Measurements from ENCODE around the gene MICU2.

The MICU2 gene

DNA sequence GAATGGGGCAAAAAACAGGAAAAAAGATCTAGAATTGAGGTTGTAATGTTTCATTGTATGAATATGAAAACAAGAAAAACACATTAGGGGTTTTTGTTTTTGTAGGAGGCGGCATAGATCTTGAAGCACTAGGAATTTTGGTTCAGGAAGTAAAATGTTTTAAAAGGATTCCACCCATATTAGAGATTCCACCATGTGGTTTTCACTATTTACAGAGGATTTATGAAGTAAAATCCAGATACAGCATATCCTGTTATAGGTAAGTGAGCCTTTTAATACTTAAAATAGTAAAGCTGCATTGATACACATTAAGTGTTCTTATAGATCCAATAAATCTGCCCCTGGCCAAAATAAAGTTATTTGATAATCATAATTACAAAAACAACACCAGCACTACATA is 61.4 kb downstream of the MICU2 start:
- no peak for DNase-seq

DNA sequence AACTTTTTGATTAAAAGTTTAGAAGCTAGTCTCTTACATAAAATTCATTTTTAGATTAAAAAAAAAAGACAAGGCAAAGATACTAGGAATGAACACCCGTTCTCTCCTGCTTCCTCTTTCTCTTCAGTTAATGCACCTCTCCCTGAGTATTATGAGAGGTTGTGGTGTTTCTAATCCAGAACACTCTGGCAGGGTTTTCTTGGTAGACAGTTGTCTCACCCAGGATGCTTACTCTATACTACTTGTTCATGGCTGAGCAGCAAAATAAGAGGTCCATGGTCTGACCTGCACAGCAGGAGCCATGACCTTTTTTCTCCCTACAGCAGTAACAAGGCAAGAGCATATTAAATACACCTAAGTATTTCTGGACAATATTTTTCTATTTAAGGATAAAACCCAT is 62.0 kb downstream of the MICU2 start:
- peak; percentile 62 for DNase-seq

DNA sequence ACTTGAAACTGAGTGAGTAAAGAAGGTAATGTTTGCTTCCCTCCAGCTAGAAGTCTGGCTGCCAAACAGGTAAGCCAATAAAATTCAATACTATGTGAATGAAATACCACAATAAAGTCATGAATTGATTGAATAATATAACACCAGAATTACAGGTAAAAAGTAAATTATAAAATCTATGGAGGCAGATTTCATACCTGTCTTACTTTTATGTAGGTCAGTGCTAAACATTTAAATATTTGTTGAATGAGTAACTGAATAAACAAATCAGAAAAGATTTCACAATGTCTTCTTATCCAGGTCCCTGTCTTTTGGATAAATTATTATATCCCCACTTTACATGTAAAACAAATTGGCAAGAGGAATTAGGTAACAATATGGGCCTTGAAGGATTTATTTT is 62.7 kb downstream of the MICU2 start:
- no peak for DNase-seq

DNA sequence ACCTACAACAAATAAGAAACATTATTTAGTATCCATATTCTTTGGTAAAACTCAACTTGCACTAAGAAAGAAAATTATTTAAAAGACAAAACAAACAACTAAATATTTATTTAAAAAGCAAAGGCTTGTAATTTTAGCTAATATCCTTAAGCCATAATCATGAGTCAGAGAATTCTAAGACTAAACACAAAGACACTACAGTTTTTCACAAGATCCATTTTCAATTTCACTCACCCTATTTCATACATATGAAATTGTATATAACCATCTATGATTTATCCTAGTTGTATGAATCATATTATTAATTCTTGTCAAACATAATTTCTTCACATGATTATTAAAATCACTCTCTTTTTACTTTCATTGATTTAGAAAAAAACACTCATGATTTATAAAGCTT is 64.3 kb downstream of the MICU2 start:
- no peak for DNase-seq

DNA sequence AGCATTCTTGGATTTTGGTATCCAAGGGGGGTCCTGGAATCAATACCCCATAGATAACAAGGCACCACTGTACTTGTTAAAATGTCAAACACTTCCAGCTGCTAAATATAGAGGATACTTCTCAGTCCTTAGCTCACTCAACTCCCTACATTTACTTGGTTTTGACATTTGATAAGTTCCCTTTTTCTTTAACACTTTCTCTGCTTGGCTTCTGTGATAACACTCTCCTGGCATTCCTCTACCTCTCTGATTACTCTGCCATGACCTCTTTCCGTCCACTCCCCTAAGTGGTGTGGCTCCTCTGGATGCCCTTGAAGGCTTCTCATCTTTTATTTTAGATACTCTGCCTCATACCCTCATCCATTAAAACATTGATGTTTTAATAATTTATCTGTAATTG is 65.2 kb downstream of the MICU2 start:
- DNase-seq: peak; percentile 39

DNA sequence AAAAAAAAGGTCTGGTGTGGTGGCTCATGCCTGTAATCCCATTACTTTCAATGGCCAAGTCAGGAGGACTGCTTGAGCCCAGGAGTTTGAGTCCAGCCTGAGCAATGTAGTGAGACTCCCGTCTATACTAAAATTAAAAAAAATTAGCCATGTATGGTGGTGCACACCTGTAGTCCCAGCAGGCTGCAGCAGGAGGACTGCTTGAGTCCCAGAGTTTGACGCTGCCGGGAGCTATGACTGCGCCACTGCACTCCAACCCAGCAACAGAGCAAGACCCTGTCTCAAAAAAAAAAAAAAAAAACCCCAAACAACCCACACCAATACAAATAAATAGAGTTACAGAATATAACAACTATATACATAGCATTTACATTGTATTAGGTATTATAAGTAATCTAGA is 65.7 kb downstream of the MICU2 start:
- no peak for DNase-seq

DNA sequence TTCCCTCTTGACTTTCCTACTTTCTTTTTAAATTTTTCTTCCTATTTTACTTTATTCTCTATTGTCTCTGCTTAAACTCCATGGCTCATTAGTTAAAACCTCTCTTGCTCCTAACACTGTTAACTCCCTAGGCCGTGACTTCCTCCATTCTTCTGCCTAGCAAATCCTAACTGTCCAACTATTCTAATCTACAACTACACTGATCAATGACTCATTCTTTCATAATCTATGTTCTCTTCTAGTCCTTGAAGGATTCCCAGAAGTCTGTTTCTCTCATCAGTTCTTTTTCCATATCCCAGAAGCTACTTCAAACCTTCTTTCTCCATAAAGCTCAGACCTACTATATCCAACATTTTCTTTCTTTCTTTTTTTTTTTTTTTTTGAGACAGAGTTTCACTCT is 66.9 kb downstream of the MICU2 start:
- DNase-seq: peak; percentile 42

DNA sequence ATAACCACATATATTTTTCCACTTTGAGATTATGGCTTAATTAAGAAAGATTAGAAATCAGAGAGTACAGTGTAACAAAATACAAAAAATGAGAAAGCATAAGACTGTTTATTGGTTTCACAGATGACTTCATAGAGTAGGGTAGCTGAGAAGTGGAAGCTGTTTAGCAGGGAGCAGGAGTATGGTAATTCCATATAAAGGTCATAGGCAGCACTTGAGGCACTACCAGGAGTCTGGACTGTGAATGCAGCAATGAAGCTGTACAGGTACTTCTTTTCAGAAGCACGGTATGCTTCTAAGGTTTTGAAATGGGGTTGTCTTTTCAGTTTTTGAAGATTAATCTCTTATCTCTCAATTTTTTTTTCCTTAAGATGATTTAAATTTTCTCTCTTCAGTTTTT is 69.2 kb downstream of the MICU2 start:
- no peak for DNase-seq

DNA sequence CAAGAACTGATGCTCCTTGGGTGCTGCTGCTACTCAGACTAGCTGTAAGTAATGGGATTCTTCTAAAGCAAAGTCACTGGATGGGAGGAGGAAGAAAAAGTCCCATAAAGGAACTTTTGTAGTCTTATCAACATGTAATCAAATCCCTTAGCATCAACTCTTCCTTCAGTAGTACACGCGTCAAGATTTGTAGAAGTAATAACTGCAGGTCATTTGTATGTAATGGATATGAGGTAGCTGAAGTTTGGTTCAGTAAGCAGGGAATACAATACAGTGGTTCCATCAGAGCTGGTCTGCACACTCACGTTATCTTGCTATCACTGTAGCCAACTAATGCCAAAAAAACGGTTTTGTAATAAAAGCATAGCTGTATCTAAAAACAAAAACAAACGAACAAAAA is 72.5 kb downstream of the MICU2 start:
- no peak for DNase-seq

DNA sequence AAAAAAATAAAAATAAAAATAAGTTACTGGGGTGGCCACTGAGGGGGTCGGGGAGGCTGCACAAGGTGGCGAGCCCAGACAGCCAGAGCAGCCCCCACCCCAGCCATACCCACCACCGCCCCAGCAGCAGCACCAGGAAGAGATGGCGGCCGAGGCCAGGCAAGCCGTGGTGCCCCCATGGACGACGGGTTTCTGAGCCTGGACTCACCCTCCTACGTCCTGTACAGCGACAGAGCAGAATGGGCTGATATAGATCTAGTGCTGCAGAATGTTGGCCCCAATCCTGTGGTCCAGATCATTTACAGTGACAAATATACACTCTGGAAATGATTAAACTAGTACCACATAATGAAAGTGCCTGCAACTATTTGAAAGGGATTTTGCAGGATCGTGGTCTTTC is 73.3 kb downstream of the MICU2 start:
- no peak for DNase-seq

DNA sequence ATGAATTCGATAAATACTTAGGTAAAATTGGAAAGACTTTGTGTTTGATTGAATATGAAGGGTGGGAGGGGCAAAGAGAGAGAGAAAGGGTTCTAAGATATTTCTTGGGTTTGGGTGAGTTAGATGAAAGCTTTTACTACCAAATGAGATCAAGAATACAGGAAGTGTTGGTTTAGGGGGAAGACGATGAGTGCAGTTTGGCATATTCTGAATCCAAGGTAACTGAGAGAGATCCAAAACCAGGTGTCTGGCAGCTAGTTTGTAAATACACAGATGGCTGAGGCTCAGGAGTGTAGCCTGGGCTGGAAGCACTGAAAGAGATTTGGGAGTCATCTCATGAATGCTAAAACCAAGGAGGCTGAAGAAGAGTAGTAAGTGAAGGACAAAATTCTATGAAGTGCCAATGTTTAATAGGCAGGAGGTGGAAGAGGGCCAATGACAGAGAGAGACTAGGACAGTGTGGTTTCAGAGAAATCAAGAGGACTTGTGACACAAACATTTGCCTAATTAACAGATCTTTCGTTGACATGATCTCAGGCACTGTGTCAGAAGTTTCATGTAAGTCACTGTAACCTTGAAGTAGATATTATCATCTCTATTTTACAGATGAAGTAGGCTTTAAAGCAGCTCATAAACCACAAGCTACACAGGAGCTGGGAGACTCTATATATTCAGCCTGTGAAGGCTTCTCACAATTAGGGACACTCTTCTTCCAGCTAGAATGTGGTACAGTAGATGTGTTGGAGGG is 74.7 kb downstream of the MICU2 start:
- peak; percentile 28 for DNase-seq

DNA sequence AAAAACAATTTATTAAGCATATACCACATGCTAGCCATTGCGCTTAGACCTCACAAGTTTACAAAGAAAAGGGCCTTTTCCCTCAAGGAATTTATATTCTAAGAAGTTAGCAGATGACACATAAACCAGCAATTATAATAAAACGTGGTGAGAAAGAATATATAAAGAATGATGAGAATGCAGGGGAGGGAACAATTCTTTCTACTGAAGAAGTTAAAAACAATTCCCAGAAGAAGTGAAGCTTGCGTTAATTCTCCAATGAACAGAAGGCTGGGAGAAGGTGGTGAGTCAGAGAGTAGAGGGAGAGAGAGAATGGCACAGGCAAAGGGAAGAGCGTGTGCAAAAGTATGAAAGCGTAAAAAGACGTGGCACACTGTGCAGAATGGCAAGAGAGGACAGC is 75.4 kb downstream of the MICU2 start:
- no peak for DNase-seq

DNA sequence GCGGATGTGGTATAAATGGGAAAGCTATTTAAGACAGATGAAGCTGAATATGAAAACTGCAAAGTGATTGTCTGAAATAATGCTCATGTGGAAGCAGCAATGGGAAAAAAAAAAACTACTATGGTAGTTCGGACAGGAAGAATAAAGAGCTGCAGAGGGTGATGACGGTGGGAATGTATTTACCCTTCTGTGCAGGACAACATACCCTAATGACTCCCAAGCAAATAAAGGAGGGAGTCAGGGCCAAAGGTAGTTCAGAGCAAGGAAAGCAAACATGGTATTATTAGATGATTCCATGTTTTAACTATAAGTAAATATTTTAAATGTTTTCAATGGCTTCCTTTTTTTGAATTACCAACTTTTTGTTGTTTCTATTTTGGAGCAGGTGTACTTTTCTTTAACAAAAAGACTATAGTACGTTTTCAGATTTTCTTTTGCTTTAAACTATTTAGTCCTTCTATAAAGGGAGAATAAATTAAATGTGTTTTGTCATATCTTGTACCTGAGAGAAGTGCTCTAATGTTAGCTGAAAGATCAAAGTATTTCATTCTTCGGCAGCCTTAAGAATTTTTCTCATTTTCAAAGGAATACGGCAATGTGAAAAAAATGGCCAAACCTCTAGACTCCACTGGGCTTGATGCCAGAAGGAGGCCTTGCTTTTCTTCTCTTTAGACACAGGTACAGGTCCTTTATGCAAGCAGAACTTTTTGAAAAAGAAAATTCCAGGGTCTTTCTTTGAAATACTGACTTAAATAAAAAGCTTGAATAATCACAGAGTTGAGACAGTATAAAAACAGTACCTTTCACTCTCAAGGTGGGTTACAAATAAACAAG is 77.0 kb downstream of the MICU2 start:
- no peak for DNase-seq

DNA sequence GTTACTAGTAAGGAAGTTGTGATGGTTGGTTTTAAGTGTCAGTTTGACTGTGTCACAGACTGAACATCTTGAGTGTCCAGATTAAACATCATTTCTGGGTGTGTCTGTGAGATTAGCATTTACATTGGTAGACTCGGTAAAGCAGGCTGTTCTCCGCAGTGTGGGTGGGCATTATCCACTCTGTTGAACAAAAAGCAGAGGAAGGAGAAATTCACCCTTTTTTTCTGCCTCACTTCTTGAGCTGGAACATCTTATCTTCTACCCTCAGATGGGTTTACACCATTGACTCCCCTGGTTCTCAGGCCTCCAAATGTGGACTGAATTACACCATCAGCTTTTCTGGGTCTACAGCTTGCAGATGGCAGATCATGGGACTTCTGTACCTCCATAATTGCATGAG is 81.1 kb downstream of the MICU2 start:
- DNase-seq: peak; percentile 97

DNA sequence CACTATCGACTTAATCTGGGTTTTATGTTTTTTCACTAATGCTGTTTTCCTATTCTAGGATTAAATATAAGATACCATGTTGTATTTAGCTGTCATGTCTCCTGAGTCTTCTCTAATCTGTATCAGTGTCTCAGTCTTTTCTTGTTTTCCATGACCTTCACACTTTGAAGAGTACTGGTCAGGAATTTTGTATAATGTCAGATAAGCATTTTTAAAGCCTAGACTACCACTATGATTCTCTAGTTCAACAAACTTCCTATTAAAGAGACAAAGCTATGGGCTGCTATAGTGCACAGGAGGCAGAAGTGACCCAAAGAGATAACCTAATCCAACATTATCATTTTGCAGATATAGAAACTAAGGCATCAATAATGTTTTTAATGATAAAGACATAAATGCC is 81.8 kb downstream of the MICU2 start:
- no peak for DNase-seq

DNA sequence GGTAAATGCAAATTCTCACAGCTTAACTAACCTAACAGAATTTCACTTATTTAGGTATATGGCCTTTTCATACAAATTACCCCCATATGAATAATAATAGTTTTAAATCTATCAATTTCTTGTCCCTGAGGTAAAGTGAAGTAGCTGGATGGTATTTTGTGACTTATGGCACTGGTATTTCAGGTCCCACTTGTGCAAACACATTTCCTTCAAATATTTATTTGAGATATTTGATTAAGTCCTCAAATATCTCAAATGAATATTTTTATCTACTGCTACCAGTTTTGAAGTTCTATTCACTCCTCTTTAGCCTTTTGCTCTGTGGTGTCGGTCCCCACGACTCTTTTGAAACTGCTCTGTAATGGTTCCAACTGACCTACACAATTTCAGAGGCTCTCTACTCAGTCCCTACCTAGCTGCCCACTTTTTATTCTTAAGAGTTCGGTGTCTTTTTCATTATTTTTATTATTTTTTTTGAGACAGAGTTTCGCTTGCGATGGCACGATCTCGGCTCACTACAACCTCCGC is 85.3 kb downstream of the MICU2 start:
- no peak for DNase-seq

DNA sequence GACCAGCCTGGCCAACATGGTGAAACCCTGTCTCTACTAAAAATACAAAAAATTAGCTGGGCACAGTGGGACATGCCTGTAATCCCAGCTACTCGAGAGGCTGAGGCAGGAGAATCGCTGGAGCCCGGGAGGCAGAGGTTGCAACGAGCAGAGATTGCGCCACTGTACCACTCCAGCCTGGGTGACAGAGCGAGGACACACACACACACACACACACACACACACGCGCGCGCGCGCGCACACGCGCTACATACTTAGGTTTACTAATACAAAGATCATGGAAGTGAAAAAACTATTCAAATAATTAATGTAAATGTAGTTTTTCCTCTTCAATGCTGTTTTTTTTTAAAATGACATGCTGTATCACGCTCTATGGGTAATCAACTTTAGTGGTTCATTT is 86.4 kb downstream of the MICU2 start:
- no peak for DNase-seq

DNA sequence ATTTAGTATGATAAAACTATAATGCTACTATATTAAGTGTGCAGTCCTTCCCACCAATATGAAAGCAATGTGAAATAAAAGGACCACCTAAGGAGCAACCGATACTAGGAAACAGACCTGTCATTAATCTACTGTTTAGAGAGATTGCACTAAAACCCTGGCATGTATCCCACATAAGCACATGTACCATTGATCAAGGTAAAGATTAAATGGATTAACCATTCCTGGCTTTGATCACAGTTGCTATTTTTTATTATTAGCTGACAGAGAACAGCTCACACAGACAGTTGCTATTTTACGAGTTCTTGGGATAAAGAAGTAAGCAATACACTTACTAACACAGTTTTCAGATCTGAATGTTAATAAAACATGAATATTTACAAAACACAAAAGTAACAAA is 87.2 kb downstream of the MICU2 start:
- peak; percentile 39 for DNase-seq

DNA sequence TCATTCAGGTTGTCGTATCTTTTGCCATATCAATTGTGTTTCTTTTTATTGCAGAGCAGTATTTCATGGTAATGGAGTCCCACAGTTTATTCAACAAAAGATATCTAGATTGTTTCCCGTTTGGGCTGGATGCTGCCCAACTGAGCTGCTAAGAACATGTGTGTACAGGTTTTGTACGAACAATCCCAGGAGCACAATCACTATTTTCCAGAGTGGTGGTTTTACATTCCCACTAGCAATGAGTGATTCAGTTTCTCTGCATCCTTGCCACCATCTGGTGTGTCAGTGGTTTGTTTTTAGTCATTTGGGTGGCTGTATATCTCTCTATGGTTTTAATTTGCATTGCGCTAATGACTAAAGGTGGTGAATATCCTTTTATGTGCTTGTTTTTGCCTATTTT is 92.1 kb downstream of the MICU2 start:
- DNase-seq: no peak

DNA sequence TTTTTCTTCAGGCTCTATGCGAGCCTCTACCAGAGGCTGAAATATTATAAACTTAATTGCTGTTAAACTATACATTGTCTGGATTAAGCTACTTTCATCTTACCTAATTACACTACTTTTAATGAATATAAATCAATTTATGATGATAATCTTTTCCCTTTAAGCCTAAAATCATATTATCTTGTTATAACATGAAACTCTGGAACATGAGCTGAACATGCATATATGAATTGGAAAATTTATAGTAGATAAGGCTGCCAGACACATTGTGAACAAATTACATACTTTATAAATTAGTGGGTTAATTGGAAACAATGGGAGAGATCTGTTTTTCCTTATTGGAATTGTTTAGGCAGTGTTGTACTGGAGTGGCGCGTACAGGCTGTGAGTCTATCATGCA is 99.6 kb downstream of the MICU2 start:
- DNase-seq: no peak

DNA sequence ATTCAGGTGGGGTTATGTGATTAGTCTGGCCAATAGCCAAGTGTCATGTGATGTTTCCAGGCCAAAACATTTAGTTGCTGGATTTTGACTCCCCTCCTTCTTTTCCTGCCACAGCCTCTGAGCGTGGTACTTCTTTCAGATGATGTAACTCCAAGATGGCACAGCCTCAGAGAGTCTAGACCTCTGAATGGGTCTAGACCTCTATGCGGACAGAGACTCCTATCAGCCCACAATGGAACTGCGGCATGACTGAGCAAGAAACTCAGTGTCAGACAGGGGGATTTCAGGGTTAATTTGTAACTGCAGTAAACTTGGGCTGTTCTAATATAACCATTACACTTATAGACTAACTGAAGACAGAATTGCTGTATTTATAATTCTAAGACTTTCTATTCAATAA is 102.3 kb downstream of the MICU2 start:
- DNase-seq: peak; percentile 24

DNA sequence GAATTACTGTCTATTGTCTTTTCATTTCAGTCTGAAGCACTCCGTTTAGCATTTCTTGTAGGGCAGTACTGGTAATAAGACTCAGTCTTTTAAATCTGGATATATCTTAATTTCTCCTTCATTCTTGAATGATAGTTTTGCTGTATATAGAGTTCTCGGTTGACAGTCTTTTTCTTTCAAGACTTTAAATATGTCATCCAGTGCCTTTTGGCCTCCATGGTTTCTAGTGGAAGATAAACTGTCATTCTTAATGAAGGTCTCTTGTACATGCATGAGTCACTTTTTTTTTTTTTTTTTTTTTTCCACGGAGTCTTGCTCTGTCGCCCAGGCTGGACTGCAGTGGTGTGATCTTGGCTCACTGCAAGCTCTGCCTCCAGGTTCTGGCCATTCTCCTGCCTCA is 117.6 kb downstream of the MICU2 start:
- no peak for DNase-seq

DNA sequence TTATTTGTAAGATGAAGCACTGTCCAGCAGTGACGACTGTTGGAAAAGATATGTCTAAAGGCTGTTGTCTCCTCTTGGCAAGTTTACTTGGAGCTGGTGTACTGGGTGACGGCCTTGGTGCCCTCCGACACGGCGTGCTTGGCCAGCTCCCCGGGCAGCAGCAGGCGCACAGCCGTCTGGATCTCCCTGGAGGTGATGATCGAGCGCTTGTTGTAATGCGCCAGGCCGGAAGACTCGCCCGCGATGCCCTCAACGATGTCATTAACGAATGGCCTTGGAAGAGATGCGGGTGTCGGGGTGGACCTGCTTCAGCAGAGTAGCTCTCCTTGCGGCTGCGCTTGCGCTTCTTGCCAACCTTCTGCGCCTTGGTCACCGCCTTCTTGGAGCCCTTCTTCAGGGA is 120.2 kb downstream of the MICU2 start:
- no peak for DNase-seq

DNA sequence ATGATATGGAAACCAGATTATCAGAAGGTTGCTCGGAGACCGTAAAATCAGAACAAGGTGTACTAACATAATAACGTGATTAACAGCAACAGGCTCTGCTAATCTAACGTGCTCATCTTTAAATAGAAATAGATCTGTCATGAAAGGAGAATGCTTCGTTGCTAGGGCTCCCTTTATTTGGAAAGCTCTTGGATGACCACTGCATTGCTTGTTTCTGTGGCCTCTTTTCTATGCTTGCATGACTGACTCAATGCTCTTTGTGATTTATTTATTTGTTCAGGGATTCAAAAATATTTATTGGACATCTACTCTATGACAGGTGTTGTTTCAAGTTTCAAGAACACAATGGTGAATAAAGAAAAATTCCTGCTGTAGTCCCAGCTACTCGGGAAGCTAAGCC is 122.6 kb downstream of the MICU2 start:
- DNase-seq: no peak

Data from hematopoietic multipotent progenitor cell treated with erythropoietin and hydrocortisone succinate and interleukin-3 and kit ligand, for 4 days (in vitro differentiated cells).